RWPE2 (cell line): Measurements from ENCODE around the gene MBOAT1.

Source experiments
- ATAC-seq: fragments of 200-7000 bp; cut with Tn5 transposase; 3 replicates; pipeline ENCODE4 v1.9.1; 2021; ENCODE audit warnings: low read depth
- DNase-seq: peaks from one replicate; pipeline ENCODE4 v3.0.0-alpha.2; 2020; ENCODE audit warnings: low spot score
- H3K27ac ChIP-seq: fragments of 450-650 bp; 2 replicates; pipeline ENCODE4 v1.5.1; 2017; ENCODE audit warnings: mild to moderate bottlenecking; ENCODE audit not compliant: poor library complexity, severe bottlenecking
- H3K27me3 ChIP-seq: fragments of 250-450 bp; sonication (Bioruptor Pico); 2 replicates; pipeline ENCODE4 v1.5.1; 2021; ENCODE audit warnings: mild to moderate bottlenecking, moderate library complexity; ENCODE audit not compliant: insufficient read depth, poor library complexity, severe bottlenecking
- H3K36me3 ChIP-seq: fragments of 250-450 bp; sonication (Bioruptor Pico); 2 replicates; pipeline ENCODE4 v1.5.1; 2020; ENCODE audit warnings: low read depth, mild to moderate bottlenecking, moderate library complexity
- H3K4me1 ChIP-seq: fragments of 250-450 bp; sonication (Bioruptor Pico); 2 replicates; pipeline ENCODE4 v1.5.1; 2021; ENCODE audit warnings: mild to moderate bottlenecking, moderate library complexity; ENCODE audit not compliant: insufficient read depth, poor library complexity, severe bottlenecking
- H3K4me3 ChIP-seq: fragments of 250-450 bp; sonication (Bioruptor Pico); 2 replicates; pipeline ENCODE4 v1.5.1; 2021; ENCODE audit warnings: mild to moderate bottlenecking, moderate library complexity; ENCODE audit not compliant: severe bottlenecking
- H3K9me3 ChIP-seq: fragments of 250-450 bp; sonication (Bioruptor Pico); 2 replicates; pipeline ENCODE4 v1.5.1; 2021; ENCODE audit warnings: mild to moderate bottlenecking, moderate library complexity; ENCODE audit not compliant: severe bottlenecking
- TF ChIP-seq, protein P1 (sequence below): fragments of 450-650 bp; IDR thresholded peaks from one replicate; pipeline ENCODE4 v1.5.1; 2017; ENCODE audit warnings: mild to moderate bottlenecking, moderate library complexity; ENCODE audit not compliant: poor library complexity, severe bottlenecking

The MBOAT1 gene

DNA sequence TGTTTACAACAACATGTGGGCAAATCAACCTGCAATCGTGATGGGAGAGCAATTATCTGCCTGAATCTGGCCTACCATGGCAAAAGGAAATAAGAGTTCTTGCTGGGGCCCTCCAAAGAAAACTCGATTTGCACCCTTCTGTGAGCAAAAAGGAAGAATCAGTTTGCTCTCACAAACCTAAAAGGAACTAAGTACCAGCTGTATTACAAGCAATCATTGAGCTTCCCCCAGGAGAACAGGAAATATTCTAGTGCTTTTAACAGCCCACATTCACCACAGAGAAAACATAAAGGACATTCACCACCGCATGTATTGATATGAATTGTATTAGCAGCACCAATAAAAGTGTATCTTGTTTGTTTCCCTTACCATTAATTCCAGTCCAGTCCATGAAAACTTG lies 75.0 kb downstream of the MBOAT1 start:
- Histone ChIP-seq H3K27me3 (no peaks in the 10 kb centered on the region), H3K4me1 (no peaks in the 10 kb centered on the region), H3K27ac (no peak overlapping the region), H3K36me3 (no peaks in the 10 kb centered on the region), H3K9me3 (no peaks in the 10 kb centered on the region), H3K4me3 (no peak overlapping the region)
- no peak for DNase-seq
- no peak for ATAC-seq
- TF ChIP-seq, protein P1, sequence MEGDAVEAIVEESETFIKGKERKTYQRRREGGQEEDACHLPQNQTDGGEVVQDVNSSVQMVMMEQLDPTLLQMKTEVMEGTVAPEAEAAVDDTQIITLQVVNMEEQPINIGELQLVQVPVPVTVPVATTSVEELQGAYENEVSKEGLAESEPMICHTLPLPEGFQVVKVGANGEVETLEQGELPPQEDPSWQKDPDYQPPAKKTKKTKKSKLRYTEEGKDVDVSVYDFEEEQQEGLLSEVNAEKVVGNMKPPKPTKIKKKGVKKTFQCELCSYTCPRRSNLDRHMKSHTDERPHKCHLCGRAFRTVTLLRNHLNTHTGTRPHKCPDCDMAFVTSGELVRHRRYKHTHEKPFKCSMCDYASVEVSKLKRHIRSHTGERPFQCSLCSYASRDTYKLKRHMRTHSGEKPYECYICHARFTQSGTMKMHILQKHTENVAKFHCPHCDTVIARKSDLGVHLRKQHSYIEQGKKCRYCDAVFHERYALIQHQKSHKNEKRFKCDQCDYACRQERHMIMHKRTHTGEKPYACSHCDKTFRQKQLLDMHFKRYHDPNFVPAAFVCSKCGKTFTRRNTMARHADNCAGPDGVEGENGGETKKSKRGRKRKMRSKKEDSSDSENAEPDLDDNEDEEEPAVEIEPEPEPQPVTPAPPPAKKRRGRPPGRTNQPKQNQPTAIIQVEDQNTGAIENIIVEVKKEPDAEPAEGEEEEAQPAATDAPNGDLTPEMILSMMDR: no peak

DNA sequence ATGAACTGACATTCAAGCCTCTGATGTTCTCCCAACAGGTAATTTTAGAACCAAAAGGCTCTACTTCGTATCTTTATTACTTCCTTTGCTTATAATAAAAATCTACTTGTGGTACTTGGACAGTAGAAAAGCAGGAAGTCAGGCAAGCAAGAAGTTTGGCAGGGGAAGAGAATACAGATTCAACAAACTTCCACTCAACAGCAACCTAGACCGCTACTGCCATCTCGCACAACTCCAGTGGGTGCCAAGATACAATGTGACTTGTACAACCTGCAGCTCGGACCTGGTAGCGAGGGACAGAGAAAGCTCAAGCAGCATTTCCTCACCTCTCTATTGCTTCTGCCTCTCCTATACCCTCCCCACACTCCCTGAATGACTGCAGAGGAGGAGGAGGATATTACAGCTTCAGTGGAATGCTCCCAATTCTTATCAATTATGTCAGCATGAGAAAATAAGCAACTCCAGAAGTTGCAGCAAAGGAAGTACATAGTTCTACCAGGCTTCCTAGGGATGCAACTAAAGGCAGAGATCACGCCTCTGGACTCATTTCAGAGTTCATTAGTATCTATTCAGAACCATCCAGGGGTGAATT lies 76.5 kb downstream of the MBOAT1 start:
- Histone ChIP-seq H3K4me1 (no peaks in the 10 kb centered on the region), H3K9me3 (no peaks in the 10 kb centered on the region), H3K27me3 (no peaks in the 10 kb centered on the region), H3K27ac (no peak overlapping the region), H3K4me3 (no peak overlapping the region), H3K36me3 (no peaks in the 10 kb centered on the region)
- DNase-seq (no peak), ATAC-seq (no peak)
- TF ChIP-seq, protein P1: no peak

DNA sequence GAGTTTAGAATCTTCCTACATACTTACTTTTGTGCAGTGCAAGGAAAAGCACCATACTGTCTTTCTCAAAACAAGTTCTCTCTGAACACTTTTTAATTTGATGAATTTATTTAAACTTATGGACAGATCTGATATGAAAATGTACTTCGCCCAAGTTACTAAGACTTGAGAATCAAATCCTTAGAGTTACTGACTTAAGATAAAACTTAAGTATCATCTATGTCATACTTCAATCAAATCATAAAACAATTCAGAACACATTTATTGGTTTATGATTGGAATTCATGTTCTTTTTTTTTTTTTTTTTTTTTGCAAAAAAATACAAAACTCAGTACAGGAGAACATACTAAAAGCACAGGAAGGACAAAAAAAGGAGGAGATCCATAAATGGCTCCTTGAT lies 77.7 kb downstream of the MBOAT1 start:
- TF ChIP-seq, protein P1: no peak
- Histone ChIP-seq H3K27ac (no peak overlapping the region), H3K9me3 (no peaks in the 10 kb centered on the region), H3K4me3 (no peak overlapping the region), H3K4me1 (no peaks in the 10 kb centered on the region), H3K36me3 (no peaks in the 10 kb centered on the region), H3K27me3 (no peaks in the 10 kb centered on the region)
- DNase-seq (no peak), ATAC-seq (no peak)

DNA sequence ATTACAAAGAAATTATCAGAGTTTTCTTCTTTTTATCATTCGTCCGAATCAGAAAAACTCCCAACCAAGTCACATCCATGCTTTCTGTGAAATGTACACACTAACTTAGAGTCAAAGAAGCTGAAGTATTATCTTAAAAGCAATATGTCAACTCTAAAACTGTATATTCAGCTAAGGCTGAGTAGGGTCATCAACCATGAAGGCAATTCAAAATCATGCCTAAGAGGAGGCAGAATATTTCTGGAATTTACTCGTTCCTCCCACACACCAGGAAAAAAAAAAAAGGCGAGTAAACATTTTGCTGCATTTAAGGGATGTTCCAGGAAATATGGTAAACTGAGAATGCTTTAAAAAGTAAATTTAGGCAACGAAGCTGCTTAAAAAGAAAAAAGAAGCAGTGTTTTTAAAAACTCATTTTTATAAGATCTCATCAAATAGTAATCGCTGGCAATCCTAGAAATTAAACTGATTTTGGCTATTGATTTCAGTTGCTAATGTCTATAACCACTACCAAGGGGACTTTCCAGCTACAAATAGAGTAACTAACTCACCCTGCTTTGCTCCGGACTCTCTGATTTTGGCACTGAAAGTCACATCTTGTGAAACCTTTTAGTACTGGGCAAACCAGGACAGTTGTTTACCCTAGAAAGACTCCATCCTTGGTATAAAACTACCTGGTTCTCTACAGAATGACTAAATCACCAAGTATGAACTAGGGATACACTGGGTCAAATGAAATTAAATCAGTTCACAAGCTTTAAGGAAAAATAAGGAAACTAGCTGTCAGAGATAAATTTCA lies 82.8 kb downstream of the MBOAT1 start:
- Histone ChIP-seq H3K36me3 (no peaks in the 10 kb centered on the region; the same call in 1 of the 2 replicates), H3K4me3 (no peak overlapping the region), H3K9me3 (no peaks in the 10 kb centered on the region), H3K27ac (no peak overlapping the region), H3K4me1 (no peaks in the 10 kb centered on the region), H3K27me3 (no peaks in the 10 kb centered on the region)
- ATAC-seq (no peak), DNase-seq (no peak)
- TF ChIP-seq, protein P1: no peak

DNA sequence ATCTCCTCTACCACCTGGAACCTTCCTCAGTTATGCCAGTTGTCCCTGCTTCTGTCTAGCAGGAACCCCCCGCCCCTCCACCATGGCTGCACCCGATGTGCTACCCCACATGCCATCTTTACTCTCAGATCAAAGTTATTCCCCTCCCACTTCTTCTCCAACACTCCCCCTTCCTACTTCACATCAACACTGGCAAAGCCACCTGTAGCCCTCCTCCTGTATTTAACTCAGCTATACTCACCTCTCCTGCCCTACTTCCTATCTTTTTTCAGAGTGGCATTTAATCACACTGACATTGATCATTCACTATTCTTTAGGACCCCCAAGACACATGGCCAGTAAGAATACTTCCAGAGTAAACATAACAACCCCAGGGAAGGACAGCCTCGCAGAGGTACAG lies 84.3 kb downstream of the MBOAT1 start:
- no peak overlapping the region for H3K4me3 ChIP-seq
- H3K4me1 ChIP-seq: no peaks in the 10 kb centered on the region
- ATAC-seq (no peak), DNase-seq (no peak)
- no peaks in the 10 kb centered on the region; the same call in 1 of the 2 replicates for H3K36me3 ChIP-seq
- no peaks in the 10 kb centered on the region for H3K9me3 ChIP-seq
- H3K27me3 ChIP-seq: no peaks in the 10 kb centered on the region
- TF ChIP-seq, protein P1: no peak
- H3K27ac ChIP-seq: no peak overlapping the region
